Endothelial cell of umbilical vein (primary cell): ENCODE measurements around the gene RASL10B. TPM values are rescaled to one million over a fixed set of nuclear protein-coding genes. Genes with fewer than 3 reads are reported as not detected.

Experiments used
- BruUV-seq: library from RNA; stranded (reverse); fragments of 400-500 nt; replicated peaks from 2 replicates; lab custom pipeline; 2021; lab: Mats Ljungman, UMichigan
- CTCF ChIA-PET: fragments of 300-600, 350-600 bp; sonication (Branson Sonifier 250); formaldehyde crosslinking; loops from one replicate; lab custom pipeline; 2021; ENCODE audit warnings: antibody characterized with exemption, inconsistent platforms; lab: Charles Lee
- POLR2A ChIA-PET: fragments of 300-600, 350-600 bp; sonication (Branson Sonifier 250); formaldehyde crosslinking; loops from one replicate; lab custom pipeline; 2021; ENCODE audit warnings: antibody characterized with exemption, inconsistent platforms; lab: Charles Lee
- DNase-seq: peaks from one replicate; pipeline ENCODE4 v3.0.0-alpha.2; 2011; ENCODE audit warnings: low read depth, low spot score
- FAIRE-seq: peaks from 2 replicates; lab custom pipeline; 2011; peaks lifted over from hg19 to GRCh38; lab: Jason Lieb, UNC
- H2AFZ ChIP-seq: 2 replicates; pipeline ENCODE4 v1.6.0; 2012; ENCODE audit warnings: low read depth, low read length, control low read depth, inconsistent platforms
- H3K27ac ChIP-seq: 2 replicates; pipeline ENCODE4 v1.5.1; 2011; ENCODE audit warnings: low read depth, mild to moderate bottlenecking, control low read depth, low read length, moderate library complexity; ENCODE audit not compliant: insufficient read depth
- H3K27me3 ChIP-seq, 2 experiments: 2 replicates each; pipeline versions ENCODE4 v1.6.0 to v1.6.1; 2011; ENCODE audit warnings: low read length in 2 of 2, mixed read lengths in 1 of 2; ENCODE audit not compliant: control insufficient read depth in 2 of 2, insufficient read depth in 2 of 2
- H3K36me3 ChIP-seq, 2 experiments: 2 replicates in 1 of 2; 3 replicates in 1 of 2; pipeline ENCODE4 v1.5.1; 2011; ENCODE audit warnings: low read length in 2 of 2, mild to moderate bottlenecking in 1 of 2, moderate library complexity in 1 of 2; ENCODE audit not compliant: control insufficient read depth in 2 of 2, insufficient read depth in 2 of 2; ENCODE audit errors: extremely low read depth in 1 of 2
- H3K4me1 ChIP-seq: 3 replicates; pipeline ENCODE4 v1.5.1; 2011; ENCODE audit warnings: mild to moderate bottlenecking, low read length; ENCODE audit not compliant: control insufficient read depth, insufficient read depth; ENCODE audit errors: extremely low read depth
- H3K4me2 ChIP-seq: 2 replicates; pipeline ENCODE4 v1.6.1; 2011; ENCODE audit warnings: low read length, control low read depth, mixed read lengths; ENCODE audit not compliant: insufficient read depth
- H3K4me3 ChIP-seq, 3 experiments: fragments of 200-600 bp in 1 of 3; sonication (generic), shearing (Covaris generic) in 1 of 3; replicated peaks in 1 of 3; 2 replicates each; pipeline ENCODE4 v1.5.1; 2011 to 2016; ENCODE audit warnings: control low read depth in 3 of 3, low read length in 3 of 3, mild to moderate bottlenecking in 2 of 3, inconsistent platforms in 1 of 3, low read depth in 1 of 3, moderate library complexity in 1 of 3; ENCODE audit not compliant: insufficient read depth in 1 of 3
- H3K79me2 ChIP-seq: 2 replicates; pipeline ENCODE4 v1.6.0; 2012; ENCODE audit warnings: low read length, inconsistent platforms; ENCODE audit not compliant: control insufficient read depth, insufficient read depth
- H3K9ac ChIP-seq: replicated peaks from 2 replicates; pipeline ENCODE3; 2011; ENCODE audit warnings: low read length, control low read depth; ENCODE audit not compliant: insufficient read depth; ENCODE audit errors: extremely low read depth
- H3K9me1 ChIP-seq: replicated peaks from 3 replicates; pipeline ENCODE4 v1.6.0; 2011; ENCODE audit warnings: mild to moderate bottlenecking, low read length; ENCODE audit not compliant: control insufficient read depth, insufficient read depth; ENCODE audit errors: extremely low read depth
- H3K9me3 ChIP-seq: replicated peaks from 2 replicates; pipeline ENCODE4 v1.5.1; 2012; ENCODE audit warnings: low read length, inconsistent platforms; ENCODE audit not compliant: control insufficient read depth, insufficient read depth
- H4K20me1 ChIP-seq: replicated peaks from 2 replicates; pipeline ENCODE3; 2011; ENCODE audit warnings: mild to moderate bottlenecking, low read length; ENCODE audit not compliant: control insufficient read depth, insufficient read depth; ENCODE audit errors: extremely low read depth
- CTCF ChIP-seq, 2 donors: IDR thresholded peaks; 1 replicate in 1 of 2; 2 replicates in 1 of 2; pipeline ENCODE4 v1.5.1; 2011; ENCODE audit warnings: low read length in 2 of 2, mild to moderate bottlenecking in 2 of 2, moderate library complexity in 2 of 2, control low read depth in 1 of 2, inconsistent platforms in 1 of 2, low read depth in 1 of 2; ENCODE audit not compliant: insufficient read depth in 1 of 2; ENCODE audit errors: extremely low read depth in 1 of 2
- EZH2 ChIP-seq: IDR thresholded peaks from 2 replicates; pipeline ENCODE4 v1.6.1; 2012; ENCODE audit warnings: borderline replicate concordance, low read depth, mild to moderate bottlenecking, moderate library complexity, low read length, inconsistent platforms; ENCODE audit not compliant: severe bottlenecking
- FOS ChIP-seq: IDR thresholded peaks from 2 replicates; pipeline ENCODE4 v1.6.1; 2011; ENCODE audit warnings: mild to moderate bottlenecking, low read length, moderate library complexity, borderline replicate concordance; ENCODE audit not compliant: insufficient read depth
- GATA2 ChIP-seq: IDR thresholded peaks from 2 replicates; pipeline ENCODE4 v1.7.0; 2011; ENCODE audit warnings: low read depth, mild to moderate bottlenecking, moderate library complexity, mixed read lengths, low read length; ENCODE audit not compliant: insufficient read length, insufficient read depth
- JUN ChIP-seq: IDR thresholded peaks from 2 replicates; pipeline ENCODE4 v1.6.1; 2011; ENCODE audit warnings: borderline replicate concordance, low read depth; ENCODE audit not compliant: insufficient read length, insufficient read depth
- MYC ChIP-seq: IDR thresholded peaks from one replicate; pipeline ENCODE4 v1.6.1; 2011; ENCODE audit warnings: mild to moderate bottlenecking, low read depth, low read length
- POLR2A ChIP-seq: IDR thresholded peaks from 2 replicates; pipeline ENCODE4 v1.6.1; 2012; ENCODE audit warnings: low read depth, mild to moderate bottlenecking, control low read depth, low read length
- POLR2AphosphoS5 ChIP-seq: IDR thresholded peaks from 2 replicates; pipeline ENCODE4 v1.6.1; 2012; ENCODE audit warnings: low read depth, mild to moderate bottlenecking, control low read depth, low read length, moderate library complexity; ENCODE audit not compliant: insufficient read depth
- dilution Hi-C: fragments of 300-500 bp; cut with MboI; formaldehyde crosslinking; loops from one replicate; pipeline ENCODE4 v1.15.0; 2019; ENCODE audit warnings: low sequenced_read_pairs; ENCODE audit not compliant: extremely low pct_ligation_motif_present
- intact Hi-C: fragments of 100-400 bp; cut with micrococcal nuclease; formaldehyde crosslinking; loops from one replicate; pipeline ENCODE4 v1.10.0; 2022
- polyA plus RNA-seq, 4 experiments: library from polyadenylated mRNA; depleted of rRNA in 3 of 4; stranded (reverse) in 3 of 4; unstranded in 1 of 4; fragments of >200 nt; gene quantifications; 2 replicates each; pipeline versions ENCODE4 v1.2.1 to v1.2.3, GENCODE V29; 2011 to 2012; ENCODE audit warnings: missing spikeins in 1 of 4
- total RNA-seq: library from RNA; stranded (reverse); gene quantifications from 2 replicates; pipeline ENCODE4 v1.2.3, GENCODE V29; 2021
- TF ChIP-seq, protein P1 (sequence below): IDR thresholded peaks from 2 replicates; pipeline ENCODE4 v1.6.1; 2011; ENCODE audit not compliant: insufficient read depth, insufficient read length

RASL10B gene
- total and polyA plus RNA-seq, 2 donors (not counting 3 experiments of a cell fraction or from before 2014, with no cell fraction given), result 0.19 to 0.71 TPM

DNA sequence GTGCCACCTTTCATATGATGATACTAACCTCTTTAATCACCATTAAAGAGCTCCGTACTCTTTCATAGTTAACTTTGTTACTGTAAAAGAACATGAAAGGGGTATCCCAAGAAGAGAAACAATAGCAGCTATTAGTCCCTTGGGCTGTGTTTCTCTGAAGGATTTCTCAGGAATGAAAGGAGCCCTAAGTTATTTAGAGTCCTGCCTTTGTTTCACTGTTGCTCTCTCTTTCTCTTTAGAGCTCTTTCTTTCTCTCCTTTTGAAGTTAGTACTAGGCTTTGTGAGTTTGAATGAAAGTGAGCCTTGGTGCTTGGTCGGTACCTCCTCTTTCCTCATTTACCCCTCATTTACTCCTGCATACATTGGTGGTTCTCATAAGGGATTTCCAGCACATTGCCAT, 20.5 kb upstream of the RASL10B start:
- Histone ChIP-seq H3K27me3 (no peaks in the 10 kb centered on the region), H4K20me1 (peaks cover 2% of the 10 kb centered on the region), H3K9me1 (no peaks in the 10 kb centered on the region), H3K79me2 (no peaks in the 10 kb centered on the region), H3K4me2 (no peak overlapping the region), H2AFZ (no peak overlapping the region), H3K4me3 (no peak overlapping the region), H3K36me3 (peaks cover 11 to 14% of the 10 kb centered on the region in 2 experiments), H3K27ac (no peak overlapping the region), H3K4me1 (peaks cover 15% of the 10 kb centered on the region), H3K9me3 (no peaks in the 10 kb centered on the region), H3K9ac (no peak overlapping the region)
- dilution Hi-C loops (no loop called here), intact Hi-C loops (no loop called here)
- BruUV-seq, result no TSS peak
- no peak for FAIRE-seq
- TF ChIP-seq POLR2AphosphoS5 (no peak), JUN (no peak), MYC (no peak), CTCF (IDR thresholded peaks at IDR 0.05; ENCODE audit: extremely low read depth in 1 of 2, insufficient read depth in 1 of 2, low read depth in 1 of 2, low read length in 2 of 2) (no peak), FOS (no peak), POLR2A (no peak), EZH2 (no peak), GATA2 (no peak)
- TF ChIP-seq, protein P1, sequence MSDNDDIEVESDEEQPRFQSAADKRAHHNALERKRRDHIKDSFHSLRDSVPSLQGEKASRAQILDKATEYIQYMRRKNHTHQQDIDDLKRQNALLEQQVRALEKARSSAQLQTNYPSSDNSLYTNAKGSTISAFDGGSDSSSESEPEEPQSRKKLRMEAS, result no peak
- no peak for DNase-seq
- ChIA-PET POLR2A (no interaction called here), CTCF (interaction anchor here (1.1 to 1.8 kb wide), 6 partner anchors 8 to 98 kb away, joined by 3 to 5 read pairs (median 3); no protein-coding TSS in a partner anchor)
